Tongue (tissue), 2 donors: Measurements from ENCODE around the gene CSGALNACT2. TPM values are rescaled to one million over a fixed set of nuclear protein-coding genes. Genes with fewer than 3 reads are reported as not detected.
"Not testable (repeated sequence)": the region's sequence is repeated elsewhere in the genome, so short reads cannot be mapped to it uniquely, and the experiment has no call there.

Source experiments
- DNase-seq: peaks from one replicate; pipeline ENCODE4 v3.0.0-alpha.2; 2015
- total RNA-seq: library from RNA; depleted of rRNA; stranded (reverse); fragments of >200 nt; gene quantifications from one replicate; pipeline ENCODE4 v1.2.3, GENCODE V29; 2014

Gene CSGALNACT2
- 24.8 TPM for total RNA-seq

GRCh38 chr10:43138021-43138756 is at the start of gene CSGALNACT2:
TSS of gene CSGALNACT2 (plus strand) at chr10:43138445. CDS start at chr10:43155150, 16,705 bp downstream.
- DNase-seq = peak; percentile 95

GRCh38 chr10:43089519-43089918 is 48.7 kb upstream of the CSGALNACT2 start:
- no peak for DNase-seq

GRCh38 chr10:43090188-43090587 is 48.1 kb upstream of the CSGALNACT2 start:
- no peak for DNase-seq

- DNase-seq = no peak
These were observed 47.6 kb upstream of the CSGALNACT2 start for GRCh38 chr10:43090664-43091063.

GRCh38 chr10:43091846-43092245 is 46.4 kb upstream of the CSGALNACT2 start:
- DNase-seq = no peak

- peak; percentile 51 for DNase-seq
These were observed 44.7 kb upstream of the CSGALNACT2 start for GRCh38 chr10:43093423-43094076.

GRCh38 chr10:43094085-43094484 is 44.2 kb upstream of the CSGALNACT2 start:
- DNase-seq = no peak

GRCh38 chr10:43099339-43099738 is 38.9 kb upstream of the CSGALNACT2 start:
- DNase-seq = not testable (repeated sequence)

- no peak for DNase-seq
These were observed 38.3 kb upstream of the CSGALNACT2 start for GRCh38 chr10:43099928-43100327.

- DNase-seq = no peak
These were observed 37.9 kb upstream of the CSGALNACT2 start for GRCh38 chr10:43100366-43100765.

- DNase-seq = no peak
These were observed 36.0 kb upstream of the CSGALNACT2 start for GRCh38 chr10:43102063-43102828.

- peak; percentile 87 for DNase-seq
These were observed 32.9 kb upstream of the CSGALNACT2 start for GRCh38 chr10:43105102-43105955.

- DNase-seq = no peak
These were observed 32.4 kb upstream of the CSGALNACT2 start for GRCh38 chr10:43105956-43106229.

- no peak for DNase-seq
These were observed 31.8 kb upstream of the CSGALNACT2 start for GRCh38 chr10:43106256-43107091.

GRCh38 chr10:43108951-43109350 is 29.3 kb upstream of the CSGALNACT2 start:
- no peak for DNase-seq

GRCh38 chr10:43109671-43110249 is 28.5 kb upstream of the CSGALNACT2 start:
- peak; percentile 9 for DNase-seq

- peak; percentile 88 for DNase-seq
These were observed 27.7 kb upstream of the CSGALNACT2 start for GRCh38 chr10:43110338-43111071.

- DNase-seq = no peak
These were observed 27.1 kb upstream of the CSGALNACT2 start for GRCh38 chr10:43111101-43111500.

GRCh38 chr10:43111921-43112607 is 26.2 kb upstream of the CSGALNACT2 start:
- no peak for DNase-seq

- DNase-seq = no peak
These were observed 25.7 kb upstream of the CSGALNACT2 start for GRCh38 chr10:43112608-43112961.
